SW480 (cell line): Measurements from ENCODE around the gene INTS1.

ENCODE experiments used
- DNase-seq: peaks from one replicate; pipeline ENCODE4 v3.0.0-alpha.2; 2016; ENCODE audit warnings: low spot score

The INTS1 gene

GRCh38 chr7:1485156-1485555, 19.0 kb downstream of the INTS1 start:
- DNase-seq = no peak

GRCh38 chr7:1484569-1484968, 19.6 kb downstream of the INTS1 start:
- DNase-seq = no peak

GRCh38 chr7:1483536-1484505, 20.4 kb downstream of the INTS1 start:
- no peak for DNase-seq

GRCh38 chr7:1483079-1483478, 21.1 kb downstream of the INTS1 start:
- no peak for DNase-seq

- DNase-seq = no peak
Observed at GRCh38 chr7:1481300-1481699, 22.9 kb downstream of the INTS1 start.

- no peak for DNase-seq
Observed at GRCh38 chr7:1480670-1481069, 23.5 kb downstream of the INTS1 start.

- no peak for DNase-seq
Observed at GRCh38 chr7:1479287-1479686, 24.9 kb downstream of the INTS1 start.

GRCh38 chr7:1478480-1478879, 25.7 kb downstream of the INTS1 start:
- no peak for DNase-seq

GRCh38 chr7:1476859-1477258, 27.3 kb downstream of the INTS1 start:
- DNase-seq = no peak

- no peak for DNase-seq
Observed at GRCh38 chr7:1475991-1476390, 28.2 kb downstream of the INTS1 start.

GRCh38 chr7:1475393-1475792, 28.8 kb downstream of the INTS1 start:
- DNase-seq = no peak

- no peak for DNase-seq
Observed at GRCh38 chr7:1474736-1475135, 29.5 kb downstream of the INTS1 start.

GRCh38 chr7:1473864-1474512, 30.2 kb downstream of the INTS1 start:
- peak; percentile 98 for DNase-seq

- DNase-seq = no peak
Observed at GRCh38 chr7:1470901-1471300, 33.3 kb downstream of the INTS1 start.

- DNase-seq = no peak
Observed at GRCh38 chr7:1468643-1469298, 35.4 kb downstream of the INTS1 start.

- no peak for DNase-seq
Observed at GRCh38 chr7:1468203-1468602, 36.0 kb downstream of the INTS1 start.

GRCh38 chr7:1466524-1467271, 37.5 kb downstream of the INTS1 start:
- peak; percentile 84 for DNase-seq

GRCh38 chr7:1464694-1465093, 39.5 kb downstream of the INTS1 start:
- DNase-seq = no peak

- DNase-seq = peak; percentile 38
Observed at GRCh38 chr7:1463676-1464223, 40.4 kb downstream of the INTS1 start.

GRCh38 chr7:1461646-1462375, 42.4 kb downstream of the INTS1 start:
- no peak for DNase-seq
